HL-60 (cell line): Measurements from ENCODE around the gene IFNG-AS1.
A peak's percentile ranks its signal among the peaks of the same experiment; 100 is the strongest.

ENCODE experiments used
- DNase-seq, 2 experiments: peaks; one replicate each; pipeline ENCODE4 v3.0.0-alpha.2; 2010 to 2020; ENCODE audit warnings: low read depth in 1 of 2, low spot score in 1 of 2
- H3K27ac ChIP-seq: fragments of 250-450 bp; sonication (Bioruptor Pico); replicated peaks from 2 replicates; pipeline ENCODE4 v1.5.1; 2020; ENCODE audit warnings: mild to moderate bottlenecking, moderate library complexity
- H3K27me3 ChIP-seq: fragments of 250-450 bp; sonication (Bioruptor Pico); 2 replicates; pipeline ENCODE4 v1.5.1; 2021; ENCODE audit warnings: mild to moderate bottlenecking, moderate library complexity; ENCODE audit not compliant: insufficient read depth, poor library complexity, severe bottlenecking
- H3K4me3 ChIP-seq: replicated peaks from 2 replicates; pipeline ENCODE4 v1.5.1; 2011; ENCODE audit warnings: mild to moderate bottlenecking, control low read depth, low read length; ENCODE audit not compliant: insufficient read depth
- GABPA ChIP-seq: IDR thresholded peaks from 2 replicates; pipeline ENCODE4 v1.6.1; 2012; ENCODE audit warnings: low read depth
- POLR2AphosphoS5 ChIP-seq: IDR thresholded peaks from 2 replicates; pipeline ENCODE4 v1.6.1; 2012; ENCODE audit warnings: low read depth
- SPI1 ChIP-seq: IDR thresholded peaks from 2 replicates; pipeline ENCODE4 v1.6.1; 2012; ENCODE audit warnings: low read depth, mild to moderate bottlenecking, borderline replicate concordance
- TF ChIP-seq, protein P1 (sequence below): IDR thresholded peaks from 2 replicates; pipeline ENCODE4 v1.6.1; 2012; ENCODE audit warnings: low read depth; ENCODE audit not compliant: insufficient replicate concordance
- TF ChIP-seq, protein P2 (sequence below): IDR thresholded peaks from one replicate; pipeline ENCODE4 v1.5.1; 2011; ENCODE audit warnings: low read length, control low read depth, inconsistent platforms; ENCODE audit not compliant: insufficient read depth

The IFNG-AS1 gene

DNA sequence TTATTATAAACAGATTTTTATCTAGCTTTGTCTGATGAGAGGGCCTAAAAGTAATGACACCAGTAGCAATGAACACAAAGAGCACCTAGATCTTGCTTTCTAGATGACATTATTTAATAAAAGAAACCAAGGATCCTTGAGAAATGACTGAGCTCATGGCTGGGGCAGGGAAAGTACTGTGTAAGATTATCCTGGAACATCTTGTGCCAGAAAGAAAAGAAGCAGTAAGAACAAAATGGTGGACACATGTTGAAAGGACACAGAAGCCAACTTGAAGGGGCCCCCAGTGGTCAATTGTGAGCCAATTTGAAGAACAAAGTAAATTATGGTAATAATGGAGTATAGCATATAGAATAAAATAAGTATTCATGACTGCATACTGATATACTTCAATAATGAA lies 10.0 kb downstream of the IFNG-AS1 start:
- no peak overlapping the region for H3K4me3 ChIP-seq
- no peak for DNase-seq
- no peak overlapping the region for H3K27ac ChIP-seq
- TF ChIP-seq, protein P1, sequence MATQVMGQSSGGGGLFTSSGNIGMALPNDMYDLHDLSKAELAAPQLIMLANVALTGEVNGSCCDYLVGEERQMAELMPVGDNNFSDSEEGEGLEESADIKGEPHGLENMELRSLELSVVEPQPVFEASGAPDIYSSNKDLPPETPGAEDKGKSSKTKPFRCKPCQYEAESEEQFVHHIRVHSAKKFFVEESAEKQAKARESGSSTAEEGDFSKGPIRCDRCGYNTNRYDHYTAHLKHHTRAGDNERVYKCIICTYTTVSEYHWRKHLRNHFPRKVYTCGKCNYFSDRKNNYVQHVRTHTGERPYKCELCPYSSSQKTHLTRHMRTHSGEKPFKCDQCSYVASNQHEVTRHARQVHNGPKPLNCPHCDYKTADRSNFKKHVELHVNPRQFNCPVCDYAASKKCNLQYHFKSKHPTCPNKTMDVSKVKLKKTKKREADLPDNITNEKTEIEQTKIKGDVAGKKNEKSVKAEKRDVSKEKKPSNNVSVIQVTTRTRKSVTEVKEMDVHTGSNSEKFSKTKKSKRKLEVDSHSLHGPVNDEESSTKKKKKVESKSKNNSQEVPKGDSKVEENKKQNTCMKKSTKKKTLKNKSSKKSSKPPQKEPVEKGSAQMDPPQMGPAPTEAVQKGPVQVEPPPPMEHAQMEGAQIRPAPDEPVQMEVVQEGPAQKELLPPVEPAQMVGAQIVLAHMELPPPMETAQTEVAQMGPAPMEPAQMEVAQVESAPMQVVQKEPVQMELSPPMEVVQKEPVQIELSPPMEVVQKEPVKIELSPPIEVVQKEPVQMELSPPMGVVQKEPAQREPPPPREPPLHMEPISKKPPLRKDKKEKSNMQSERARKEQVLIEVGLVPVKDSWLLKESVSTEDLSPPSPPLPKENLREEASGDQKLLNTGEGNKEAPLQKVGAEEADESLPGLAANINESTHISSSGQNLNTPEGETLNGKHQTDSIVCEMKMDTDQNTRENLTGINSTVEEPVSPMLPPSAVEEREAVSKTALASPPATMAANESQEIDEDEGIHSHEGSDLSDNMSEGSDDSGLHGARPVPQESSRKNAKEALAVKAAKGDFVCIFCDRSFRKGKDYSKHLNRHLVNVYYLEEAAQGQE: no peak
- TF ChIP-seq GABPA (no peak), SPI1 (no peak), POLR2AphosphoS5 (no peak)
- TF ChIP-seq, protein P2, sequence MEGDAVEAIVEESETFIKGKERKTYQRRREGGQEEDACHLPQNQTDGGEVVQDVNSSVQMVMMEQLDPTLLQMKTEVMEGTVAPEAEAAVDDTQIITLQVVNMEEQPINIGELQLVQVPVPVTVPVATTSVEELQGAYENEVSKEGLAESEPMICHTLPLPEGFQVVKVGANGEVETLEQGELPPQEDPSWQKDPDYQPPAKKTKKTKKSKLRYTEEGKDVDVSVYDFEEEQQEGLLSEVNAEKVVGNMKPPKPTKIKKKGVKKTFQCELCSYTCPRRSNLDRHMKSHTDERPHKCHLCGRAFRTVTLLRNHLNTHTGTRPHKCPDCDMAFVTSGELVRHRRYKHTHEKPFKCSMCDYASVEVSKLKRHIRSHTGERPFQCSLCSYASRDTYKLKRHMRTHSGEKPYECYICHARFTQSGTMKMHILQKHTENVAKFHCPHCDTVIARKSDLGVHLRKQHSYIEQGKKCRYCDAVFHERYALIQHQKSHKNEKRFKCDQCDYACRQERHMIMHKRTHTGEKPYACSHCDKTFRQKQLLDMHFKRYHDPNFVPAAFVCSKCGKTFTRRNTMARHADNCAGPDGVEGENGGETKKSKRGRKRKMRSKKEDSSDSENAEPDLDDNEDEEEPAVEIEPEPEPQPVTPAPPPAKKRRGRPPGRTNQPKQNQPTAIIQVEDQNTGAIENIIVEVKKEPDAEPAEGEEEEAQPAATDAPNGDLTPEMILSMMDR: no peak
- no peaks in the 10 kb centered on the region for H3K27me3 ChIP-seq

DNA sequence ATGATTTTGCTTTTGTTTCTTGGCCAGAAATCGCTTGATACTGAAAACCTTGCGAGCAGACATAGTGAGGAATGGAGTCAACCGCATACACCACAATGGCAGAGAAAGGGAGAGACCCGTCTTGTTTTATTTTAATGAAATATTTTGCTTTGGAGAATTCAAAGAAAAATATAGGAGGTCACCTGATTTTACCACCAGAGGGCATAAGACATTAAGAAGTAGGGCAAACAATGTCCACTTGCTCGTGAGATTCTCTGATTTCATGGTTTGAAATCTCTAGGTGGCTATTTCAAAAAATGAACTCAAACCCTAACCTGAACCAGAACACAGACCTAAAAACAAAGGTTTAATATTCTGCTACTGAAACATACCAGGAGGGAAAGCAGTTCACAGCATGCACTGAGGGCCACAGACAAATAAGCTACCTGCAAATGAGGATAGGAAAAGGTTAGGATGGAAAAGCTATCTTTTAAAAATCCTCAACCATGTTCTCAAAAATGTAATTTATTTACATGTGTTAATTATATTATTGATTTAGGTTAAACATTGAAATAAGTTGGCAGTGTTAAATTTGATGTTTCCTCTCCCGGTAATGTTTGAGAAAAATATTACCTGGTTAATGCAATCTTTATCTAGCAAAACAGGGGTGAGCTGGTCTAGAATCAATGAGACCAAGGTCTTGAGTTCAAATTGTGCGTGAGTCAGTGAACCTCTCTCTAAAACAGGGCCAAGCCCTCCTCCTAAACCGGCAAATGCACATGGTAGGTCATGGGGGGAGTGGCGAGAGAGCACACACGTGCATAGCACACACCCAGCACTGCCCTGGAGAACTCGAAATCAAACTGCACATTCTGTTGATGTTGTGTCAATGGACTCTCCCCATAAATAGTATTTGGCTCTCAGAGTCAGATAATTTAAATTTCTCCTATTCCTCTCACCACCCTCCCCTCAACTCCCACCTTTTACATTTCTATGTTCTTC lies 12.5 kb downstream of the IFNG-AS1 start:
- H3K4me3 ChIP-seq: no peak overlapping the region
- H3K27me3 ChIP-seq: no peaks in the 10 kb centered on the region
- DNase-seq: no peak
- TF ChIP-seq, protein P1: no peak
- TF ChIP-seq, protein P2: peak; percentile 3
- no peak overlapping the region for H3K27ac ChIP-seq

DNA sequence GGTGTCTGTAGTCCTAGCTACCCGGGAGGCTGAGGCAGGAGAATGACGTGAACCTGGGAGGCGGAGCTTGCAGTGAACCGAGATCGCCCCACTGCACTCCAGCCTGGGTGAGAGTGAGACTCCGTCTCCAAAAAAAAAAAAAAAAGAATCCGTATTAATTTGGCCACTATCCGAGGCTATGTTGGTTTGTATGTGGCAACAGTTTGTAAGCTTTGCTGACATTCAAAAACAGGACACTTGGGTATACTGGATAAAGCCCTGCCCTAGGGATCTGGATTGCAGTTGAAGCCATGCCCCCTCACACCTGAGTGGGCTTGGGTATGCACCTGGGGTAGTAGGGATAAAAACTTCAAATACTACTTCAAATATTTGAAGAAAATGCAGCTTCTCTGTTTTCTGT lies 14.5 kb downstream of the IFNG-AS1 start:
- DNase-seq: no peak
- TF ChIP-seq GABPA (no peak), SPI1 (no peak), POLR2AphosphoS5 (no peak)
- TF ChIP-seq, protein P2: no peak
- TF ChIP-seq, protein P1: no peak
- H3K27me3 ChIP-seq: no peaks in the 10 kb centered on the region
- no peak overlapping the region for H3K4me3 ChIP-seq
- H3K27ac ChIP-seq: no peak overlapping the region
